Stimulated activated CD8-positive, alpha-beta memory T cell treated with anti-CD3 and anti-CD28 coated beads, Interleukin-12 subunit alpha, Interleukin-12 subunit beta, amount 100 ng/mL, for 24 hours (primary cell): ENCODE results near the gene AMPH.
"Not testable (repeated sequence)": the region's sequence is repeated elsewhere in the genome, so short reads cannot be mapped to it uniquely, and the experiment has no call there.

Experiments used
- DNase-seq: peaks from one replicate; pipeline ENCODE4 v3.0.0-alpha.2; 2020; ENCODE audit errors: extremely low read depth

Gene AMPH

DNA sequence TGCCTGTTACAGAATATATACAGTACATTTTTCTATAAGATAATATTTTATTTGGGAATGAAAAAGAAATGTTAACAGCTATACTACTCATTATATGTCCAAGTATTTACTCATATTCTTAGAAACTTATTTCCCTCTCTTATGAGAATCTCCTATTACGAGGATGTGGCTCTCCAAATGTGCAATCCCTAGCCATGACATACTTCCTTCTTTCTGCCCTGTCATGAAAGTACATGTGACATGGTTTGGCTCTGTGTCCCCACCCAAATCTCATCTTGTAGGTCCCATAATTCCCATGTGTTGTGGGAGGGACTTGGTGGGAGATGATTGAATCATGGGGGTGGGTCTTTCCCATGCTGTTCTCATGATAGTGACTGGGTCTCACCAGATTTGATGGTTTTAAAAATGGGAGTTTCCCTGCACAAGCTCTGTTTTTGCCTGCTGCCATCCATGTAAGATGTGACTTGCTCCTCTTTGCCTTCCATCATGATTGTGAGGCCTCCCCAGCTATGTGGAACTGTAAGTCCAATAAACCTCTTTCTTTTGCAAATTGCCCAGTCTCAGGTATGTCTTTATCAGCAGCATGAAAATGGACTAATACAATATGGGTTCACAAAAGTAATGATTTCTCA is 235.1 kb downstream of the AMPH start:
- not testable (repeated sequence) for DNase-seq

DNA sequence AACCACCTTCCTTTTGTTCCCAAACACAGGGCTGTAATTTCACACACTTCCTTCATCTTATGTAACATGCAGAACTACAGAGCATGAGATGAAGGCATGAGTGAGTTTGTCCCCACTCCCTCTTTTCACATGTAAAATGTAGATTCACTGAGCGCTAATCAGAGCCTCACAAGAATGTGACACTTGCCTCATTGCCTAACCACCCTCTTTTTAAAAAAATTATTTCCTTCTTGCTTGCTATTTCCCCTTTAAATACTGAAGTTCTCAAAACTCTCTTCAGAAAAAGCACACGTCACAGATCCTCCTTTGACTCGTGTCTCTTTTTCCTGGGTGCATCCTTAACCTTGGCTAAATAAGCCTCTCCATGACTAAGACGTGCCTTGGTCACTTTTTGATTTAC is 236.5 kb downstream of the AMPH start:
- DNase-seq, result no peak

DNA sequence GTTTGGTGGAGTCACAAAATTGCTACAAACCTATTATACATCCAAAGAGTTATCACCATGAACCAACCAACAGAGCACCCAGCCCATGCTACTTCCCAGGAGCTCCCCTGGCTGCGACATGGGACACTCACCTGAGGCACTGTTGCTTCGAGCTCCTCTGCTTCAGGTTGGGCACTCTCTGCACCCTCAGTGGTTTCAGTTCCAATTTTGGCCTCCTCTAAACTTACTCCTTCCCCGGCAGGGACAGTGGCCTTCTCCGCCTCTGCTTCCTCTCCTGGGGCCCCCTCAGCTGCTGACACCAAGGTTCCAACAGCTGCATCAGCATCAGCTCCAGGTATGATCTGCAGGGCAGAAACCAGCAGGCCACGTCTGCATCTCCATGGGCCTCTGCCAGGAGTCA is 237.3 kb downstream of the AMPH start:
- DNase-seq, result no peak

DNA sequence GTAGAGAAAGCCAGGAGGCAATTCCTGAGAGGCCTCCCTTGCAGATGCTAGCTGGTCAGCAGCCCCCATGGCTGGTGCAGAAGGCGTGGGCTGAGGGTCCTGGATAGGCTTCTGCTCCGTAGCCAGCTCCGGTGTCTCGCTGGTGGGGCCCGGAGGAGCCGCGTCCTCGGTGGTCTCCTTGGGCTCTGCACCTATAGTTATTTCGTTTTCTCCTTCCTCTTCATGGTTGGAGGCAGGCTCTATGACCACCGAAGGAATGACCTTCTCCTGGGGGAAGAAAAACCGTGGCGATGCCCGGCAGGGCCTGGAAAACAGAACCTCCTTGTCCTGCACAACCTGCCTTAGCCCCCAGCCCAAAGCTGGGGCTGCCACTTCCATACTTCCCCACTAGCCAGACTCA is 239.4 kb downstream of the AMPH start:
- no peak for DNase-seq

DNA sequence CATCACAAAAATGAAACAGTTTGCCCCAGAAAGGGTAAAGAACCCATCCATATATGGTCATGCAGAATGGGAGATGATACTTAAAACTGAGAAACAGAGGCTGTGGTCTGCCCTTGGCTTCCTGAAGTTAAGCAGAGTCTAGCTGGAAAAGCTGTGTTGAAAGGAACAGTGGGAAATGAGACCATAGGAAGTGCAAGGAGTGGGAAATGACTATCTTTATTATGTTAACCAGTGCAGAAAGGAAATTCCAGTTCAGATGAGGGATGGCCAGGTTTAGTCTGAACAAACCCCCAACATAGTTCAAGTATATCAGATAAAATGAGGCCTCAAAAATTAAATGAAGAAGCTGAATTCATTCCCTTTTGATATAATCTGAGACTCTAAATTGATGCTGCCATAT is 245.5 kb downstream of the AMPH start:
- no peak for DNase-seq

DNA sequence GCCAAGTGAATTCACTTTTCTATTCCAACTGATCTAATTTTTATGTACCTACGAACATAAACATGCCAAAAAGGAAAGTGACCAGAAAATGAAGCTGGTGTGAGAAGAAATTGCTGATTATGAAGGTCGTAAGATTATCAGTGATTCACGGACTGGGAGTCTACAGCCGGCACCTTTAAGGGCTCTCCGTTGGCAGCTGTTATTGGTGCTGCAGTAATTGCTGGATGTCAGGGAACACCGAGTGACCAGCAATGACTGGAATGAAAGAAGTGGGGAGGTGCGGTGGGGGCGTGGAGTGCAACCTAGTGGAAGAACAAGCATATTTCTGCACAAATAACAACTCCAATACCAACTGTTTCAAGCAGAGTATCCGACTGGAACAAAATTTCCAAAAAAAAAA is 247.9 kb downstream of the AMPH start:
- no peak for DNase-seq

DNA sequence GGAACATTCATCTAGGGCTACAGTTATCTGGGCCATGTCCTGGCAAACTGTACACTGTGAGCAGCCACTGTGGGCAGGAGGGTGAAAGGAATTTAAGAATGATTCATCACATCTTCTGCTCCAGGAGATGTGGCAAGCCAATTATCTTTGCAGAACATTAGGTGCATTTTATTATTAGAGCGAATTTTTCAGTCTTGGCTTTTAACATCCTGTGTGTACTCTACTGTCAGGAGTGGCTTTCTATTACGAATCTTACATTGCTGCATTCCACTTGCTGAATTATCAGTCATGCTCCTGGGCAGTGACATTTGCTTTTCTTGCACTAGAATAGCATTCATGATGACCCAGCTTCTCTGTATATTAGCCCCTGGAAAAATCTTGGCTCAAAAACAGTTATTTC is 248.5 kb downstream of the AMPH start:
- DNase-seq, result no peak

DNA sequence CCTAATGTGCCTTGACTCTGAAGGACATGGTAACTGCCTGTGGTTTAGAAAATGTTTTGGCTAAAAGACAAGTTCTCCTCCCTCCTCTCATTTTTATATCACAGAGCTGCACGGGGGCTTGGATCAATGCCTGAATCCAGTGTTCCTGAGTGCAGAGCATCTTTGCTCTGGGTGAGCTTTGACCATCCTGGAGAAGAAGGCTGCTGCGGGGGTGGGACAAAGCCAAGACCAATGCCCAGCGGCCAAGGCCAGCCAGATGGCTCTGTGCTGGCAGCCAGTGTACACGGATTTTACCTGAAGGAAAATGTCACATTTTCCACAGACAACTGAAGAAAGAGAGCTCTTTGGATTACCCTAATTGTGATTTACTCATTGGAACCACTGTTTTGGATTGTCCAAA is 255.7 kb downstream of the AMPH start:
- DNase-seq, result no peak

DNA sequence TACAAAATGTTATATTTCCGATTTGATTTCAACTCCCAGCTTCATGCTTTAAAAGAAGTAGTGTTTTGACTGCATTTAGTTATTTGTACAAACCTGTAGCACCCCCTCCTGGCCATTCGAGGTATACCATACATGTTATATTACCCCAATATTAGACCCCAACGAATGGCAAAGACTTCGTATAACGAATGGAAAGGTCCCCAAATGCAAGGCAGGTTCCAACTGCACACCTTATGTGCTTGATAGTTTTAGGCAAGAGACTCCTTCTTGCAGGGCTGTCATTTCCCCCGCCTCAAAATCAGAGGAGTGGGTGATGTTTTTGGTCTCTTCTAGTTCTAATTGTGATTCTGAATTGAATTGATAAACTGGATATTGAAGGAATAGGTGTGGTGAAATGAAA is 256.7 kb downstream of the AMPH start:
- DNase-seq, result no peak

DNA sequence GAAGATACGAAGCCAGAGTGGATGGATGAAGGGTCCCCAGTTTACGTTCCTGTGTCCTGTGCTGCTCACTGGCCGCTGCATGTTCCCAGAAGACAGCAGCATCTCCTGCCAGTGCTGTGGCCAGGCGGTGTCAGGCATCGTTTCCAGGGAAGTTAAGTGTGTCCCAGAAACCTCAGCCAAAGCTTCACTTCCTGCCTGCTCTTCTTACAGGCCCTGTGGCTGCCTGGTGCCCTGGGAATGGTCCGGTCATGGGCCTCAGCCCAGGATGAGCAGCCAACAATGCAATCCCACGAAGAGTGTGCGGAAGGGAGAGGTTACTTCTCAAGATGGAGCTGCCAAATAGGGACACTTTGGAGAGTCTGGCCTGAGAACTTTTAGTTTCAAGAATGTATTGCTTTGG is 258.0 kb downstream of the AMPH start:
- no peak for DNase-seq

DNA sequence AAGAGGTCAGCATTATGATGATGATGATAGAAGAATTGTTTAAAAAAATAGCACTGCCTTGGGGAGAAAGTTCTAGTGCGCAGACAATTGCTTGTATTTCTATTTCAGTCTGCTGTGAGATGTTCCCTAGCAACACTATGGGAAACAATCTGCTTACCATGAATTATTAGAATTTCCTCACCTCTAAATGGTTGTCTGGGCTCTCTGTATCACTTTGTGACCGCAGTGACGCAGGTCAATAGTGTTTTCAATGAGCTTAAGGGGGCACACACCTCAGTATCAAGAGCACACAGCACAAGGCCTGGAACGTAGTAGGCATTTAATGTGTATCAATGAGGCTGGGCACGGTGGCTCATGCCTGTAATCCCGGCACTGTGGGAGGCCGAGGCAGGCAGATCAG is 258.9 kb downstream of the AMPH start:
- no peak for DNase-seq

DNA sequence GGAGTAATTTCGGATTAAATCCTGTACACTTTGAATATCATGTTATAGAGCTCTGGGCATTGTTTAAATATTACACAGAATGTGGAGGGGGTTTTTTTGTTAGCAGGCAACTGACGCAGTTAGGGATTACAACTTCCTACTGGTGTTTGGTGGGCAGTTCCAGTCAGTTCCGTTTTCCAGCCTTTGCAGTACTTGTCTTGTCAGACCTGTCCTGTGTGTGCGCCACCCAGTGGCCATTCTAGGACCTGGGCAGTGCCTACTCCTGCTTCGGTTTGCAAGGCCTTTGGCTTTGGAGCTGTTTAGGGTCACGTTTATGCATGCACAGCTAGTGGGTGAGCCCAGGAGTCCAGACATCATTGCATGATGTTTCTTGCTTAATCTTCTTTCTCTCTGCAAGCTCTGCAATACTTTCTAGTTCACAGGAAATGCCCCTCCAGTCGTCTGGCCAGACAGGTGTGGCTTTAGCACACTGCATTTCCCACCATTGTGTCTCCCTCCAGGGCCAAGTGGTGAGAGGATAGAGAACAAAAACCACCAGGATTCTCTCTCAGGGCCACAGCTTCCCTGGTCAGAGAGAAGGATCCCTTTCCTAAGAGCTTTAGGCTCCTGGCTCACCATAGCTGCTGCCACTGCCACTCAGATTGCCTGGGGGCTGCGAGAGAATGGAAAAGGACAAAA is 261.2 kb downstream of the AMPH start:
- DNase-seq, result no peak

DNA sequence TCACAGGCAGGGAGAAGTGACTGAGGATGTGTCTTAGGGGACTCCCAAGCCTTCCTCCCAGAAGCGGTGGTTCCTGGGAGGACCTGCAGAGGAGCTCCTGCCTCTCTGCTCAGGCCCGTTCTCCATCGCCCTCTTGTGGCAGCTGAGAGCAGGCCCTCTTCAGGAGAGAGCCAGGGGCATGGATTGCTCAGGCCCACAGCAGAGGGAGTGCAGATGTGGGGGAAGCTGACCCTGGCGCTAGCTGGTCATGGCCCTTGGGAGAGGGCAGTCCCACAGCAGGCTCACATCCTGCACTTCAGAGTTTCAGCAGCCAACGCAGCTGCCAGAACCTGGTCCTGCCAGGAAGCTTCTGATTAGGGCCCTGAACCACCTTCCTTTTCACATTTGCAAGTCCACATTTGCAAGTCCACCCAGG is 263.0 kb downstream of the AMPH start:
- no peak for DNase-seq

DNA sequence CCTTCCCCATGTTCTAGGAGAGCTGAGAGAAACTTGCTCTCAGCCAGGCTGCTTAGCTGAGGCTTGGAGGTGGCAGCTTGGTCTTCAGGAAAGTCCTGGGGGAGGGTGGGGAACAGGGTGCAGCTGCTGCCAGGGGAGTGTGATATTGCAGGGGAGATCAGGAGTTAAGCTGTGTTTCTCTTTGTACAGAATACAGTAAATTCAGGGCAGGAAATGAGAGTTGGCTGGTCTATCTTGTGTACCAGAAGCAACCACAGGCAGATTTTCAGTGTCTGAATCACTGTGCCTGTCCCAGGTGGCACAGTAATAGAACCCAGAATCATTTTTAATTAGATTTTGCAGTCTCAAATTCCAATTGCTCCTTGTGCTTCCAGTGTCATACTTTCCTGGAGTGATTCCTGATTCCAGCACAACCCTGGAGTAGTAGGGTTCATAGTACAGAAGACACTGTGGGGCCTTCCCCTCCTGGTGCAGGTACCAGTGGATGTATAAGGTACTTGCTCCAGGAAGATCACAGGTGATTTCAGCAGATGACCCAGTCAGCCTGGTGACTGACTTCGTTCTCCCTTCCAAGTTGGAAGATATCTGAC is 263.8 kb downstream of the AMPH start:
- DNase-seq, result no peak

DNA sequence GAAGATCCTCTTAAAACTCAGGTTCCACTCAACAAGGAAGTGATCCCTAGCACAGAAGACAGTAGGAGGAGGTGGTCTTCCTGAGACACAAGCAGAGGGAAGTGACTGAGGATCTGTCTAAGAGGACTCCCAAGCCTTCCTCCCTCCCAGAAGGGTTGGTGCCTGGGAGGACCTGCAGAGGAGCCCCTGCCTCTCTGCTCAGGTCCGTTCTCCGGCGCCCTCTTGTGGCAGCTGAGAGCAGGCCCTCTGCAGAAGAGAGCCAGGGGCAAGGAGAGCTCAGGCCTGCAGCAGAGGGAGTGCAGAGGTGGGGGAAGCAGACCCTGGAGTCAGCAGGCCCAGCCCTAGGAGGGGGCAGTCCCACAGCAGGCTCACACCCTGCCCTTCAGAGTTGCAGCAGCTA is 267.8 kb downstream of the AMPH start:
- DNase-seq, result not testable (repeated sequence)

DNA sequence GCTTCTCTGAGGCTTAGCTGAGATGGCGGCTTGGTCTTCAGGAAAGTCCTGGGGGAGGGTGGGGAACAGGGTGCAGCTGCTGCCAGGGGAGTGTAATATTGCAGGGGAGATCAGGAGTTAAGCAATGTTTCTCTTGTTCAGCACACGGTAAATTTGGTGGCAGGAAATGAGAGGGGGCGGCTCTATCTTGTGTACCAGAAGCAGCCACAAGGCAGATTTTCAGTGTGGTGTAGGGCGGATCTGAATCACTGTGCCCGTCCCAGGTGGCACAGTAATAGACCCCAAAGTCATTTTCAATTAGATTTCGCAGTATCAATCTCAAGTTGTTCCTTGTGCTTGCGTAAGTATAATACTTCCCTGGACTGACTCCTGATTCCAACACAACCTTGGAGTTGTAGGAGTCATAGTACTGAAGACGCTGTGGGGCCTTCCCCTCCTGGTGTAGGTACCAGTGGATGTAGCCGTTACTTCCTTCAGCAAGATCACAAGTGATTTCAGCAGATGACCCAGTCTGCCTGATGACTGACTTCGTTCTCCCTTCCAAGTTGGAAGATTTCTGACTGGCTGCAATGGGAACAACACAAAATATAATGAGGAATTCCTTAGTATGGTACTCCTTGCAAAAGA is 268.4 kb downstream of the AMPH start:
- not testable (repeated sequence) for DNase-seq

DNA sequence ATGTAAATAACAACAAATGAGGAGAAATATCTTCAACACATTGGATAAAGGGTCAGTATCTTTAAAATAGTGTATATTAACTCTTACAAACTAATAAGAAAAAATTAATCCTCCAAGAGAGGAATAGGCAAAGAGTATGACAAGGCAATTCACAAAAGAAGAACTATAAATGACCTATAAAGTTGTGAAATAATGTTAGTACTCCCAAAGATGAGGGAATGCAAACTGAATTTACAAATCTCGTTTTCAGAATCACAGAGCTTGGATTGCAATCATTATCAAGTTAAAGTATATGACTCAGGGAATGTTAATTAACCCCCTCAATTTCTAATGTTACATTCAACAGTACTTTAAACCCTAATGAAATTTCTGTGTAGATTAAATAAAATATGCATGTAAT is 270.4 kb downstream of the AMPH start:
- no peak for DNase-seq

DNA sequence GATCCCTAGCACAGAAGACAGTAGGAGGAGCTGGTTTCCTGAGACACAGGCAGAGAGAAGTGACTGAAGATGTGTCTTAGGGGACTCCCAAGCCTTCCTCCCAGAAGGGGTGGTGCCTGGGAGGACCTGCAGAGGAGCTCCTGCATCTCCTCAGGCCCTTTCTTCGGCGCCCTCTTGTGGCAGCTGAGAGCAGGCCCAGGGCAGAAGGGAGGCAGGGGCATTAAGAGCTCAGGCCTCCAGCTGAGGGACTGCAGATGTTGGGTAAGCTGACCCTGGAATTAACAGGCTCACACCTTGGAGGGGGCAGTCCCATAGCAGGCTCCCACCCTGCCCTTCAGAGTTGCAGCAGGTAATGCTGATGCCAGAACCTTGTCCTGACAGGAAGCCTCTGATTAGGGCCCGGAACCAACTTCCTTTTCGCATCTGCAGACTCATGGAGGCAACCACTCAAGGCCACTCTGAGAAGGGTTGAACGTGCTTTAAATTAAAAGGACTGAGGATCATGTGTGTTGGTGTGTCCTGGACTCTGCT is 272.0 kb downstream of the AMPH start:
- not testable (repeated sequence) for DNase-seq

DNA sequence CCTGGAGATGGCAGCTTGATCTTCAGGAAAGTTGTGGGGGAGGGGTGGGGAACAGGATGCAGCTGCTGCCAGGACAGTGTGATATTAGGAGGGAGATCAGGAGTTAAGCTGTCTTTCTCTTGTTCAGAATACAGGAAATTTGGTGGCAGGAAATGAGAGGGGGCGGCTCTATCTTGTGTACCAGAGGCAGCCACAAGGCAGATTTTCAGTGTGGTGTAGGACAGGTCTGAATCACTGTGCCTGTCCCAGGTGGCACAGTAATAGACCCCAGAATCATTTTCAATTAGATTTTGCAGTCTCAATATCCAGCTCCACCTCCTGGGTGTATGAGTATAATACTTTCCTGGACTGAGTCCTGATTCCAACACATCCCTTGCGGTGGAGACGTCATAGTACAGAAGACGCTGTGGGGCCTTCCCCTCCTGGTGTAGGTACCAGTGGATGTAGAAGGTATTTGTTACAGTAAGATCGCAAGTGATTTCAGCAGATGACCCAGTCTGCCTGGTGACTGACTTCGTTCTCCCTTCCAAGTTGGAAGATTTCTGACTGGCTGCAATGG is 272.8 kb downstream of the AMPH start:
- not testable (repeated sequence) for DNase-seq

DNA sequence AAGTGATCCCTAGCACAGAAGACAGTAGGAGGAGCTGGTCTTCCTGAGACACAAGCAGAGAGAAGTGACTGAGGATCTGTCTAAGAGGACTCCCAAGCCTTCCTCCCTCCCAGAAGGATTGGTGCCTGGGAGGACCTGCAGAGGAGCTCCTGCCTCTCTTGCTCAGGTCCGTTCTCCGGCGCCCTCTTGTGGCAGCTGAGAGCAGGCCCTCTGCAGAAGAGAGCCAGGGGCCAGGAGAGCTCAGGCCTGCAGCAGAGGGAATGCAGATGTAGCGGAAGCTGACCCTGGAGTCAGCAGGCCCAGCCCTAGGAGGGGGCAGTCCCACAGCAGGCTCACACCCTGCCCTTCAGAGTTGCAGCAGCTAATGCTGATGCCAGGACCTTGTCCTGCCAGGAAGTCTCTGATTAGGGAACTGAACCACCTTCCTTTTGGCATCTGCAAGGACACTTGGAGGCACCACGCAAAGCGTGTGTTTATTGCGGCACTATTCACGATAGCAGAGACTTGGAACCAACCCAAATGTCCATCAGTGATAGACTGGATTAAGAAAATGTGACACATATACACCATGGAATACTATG is 276.8 kb downstream of the AMPH start:
- not testable (repeated sequence) for DNase-seq

DNA sequence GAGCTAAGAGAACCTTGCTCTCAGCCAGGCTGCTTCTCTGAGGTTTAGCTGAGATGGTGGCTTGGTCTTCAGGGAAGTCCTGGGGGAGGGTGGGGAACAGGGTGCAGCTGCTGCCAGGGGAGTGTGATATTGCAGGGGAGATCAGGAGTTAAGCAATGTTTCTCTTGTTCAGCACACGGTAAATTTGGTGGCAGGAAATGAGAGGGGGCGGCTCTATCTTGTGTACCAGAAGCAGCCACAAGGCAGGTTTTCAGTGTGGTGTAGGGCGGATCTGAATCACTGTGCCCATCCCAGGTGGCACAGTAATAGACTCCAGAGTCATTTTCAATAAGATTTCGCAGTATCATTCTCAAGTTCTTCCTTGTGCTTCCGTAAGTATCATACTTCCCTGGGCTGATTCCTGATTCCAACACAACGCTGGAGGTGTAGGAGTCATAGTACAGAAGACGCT is 277.7 kb downstream of the AMPH start:
- DNase-seq, result not testable (repeated sequence)

DNA sequence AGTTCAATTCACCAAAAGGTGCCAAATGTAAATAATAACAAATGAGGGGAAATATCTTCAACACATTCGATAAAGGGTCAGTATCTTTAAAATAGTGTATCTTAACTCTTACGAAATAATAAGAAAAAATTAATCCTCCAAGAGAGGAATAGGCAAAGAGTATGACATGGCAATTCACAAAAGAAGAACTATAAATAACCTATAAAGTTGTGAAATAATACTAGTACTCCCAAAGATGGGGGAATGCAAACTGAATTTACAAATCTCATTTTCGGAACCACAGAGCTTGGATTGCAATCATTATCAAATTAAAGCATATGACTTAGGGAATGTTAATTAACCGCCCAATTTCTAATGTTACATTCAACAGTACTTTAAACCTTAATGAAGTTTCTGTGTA is 279.6 kb downstream of the AMPH start:
- no peak for DNase-seq
